G401 (cell line): Measurements from ENCODE around the gene MTX1. TPM values are rescaled to one million over a fixed set of nuclear protein-coding genes. Genes with fewer than 3 reads are reported as not detected.
"Not testable (repeated sequence)": the region's sequence is repeated elsewhere in the genome, so short reads cannot be mapped to it uniquely, and the experiment has no call there.

Source experiments
- DNase-seq: peaks from one replicate; pipeline ENCODE4 v3.0.0-alpha.2; 2015; ENCODE audit warnings: low spot score
- in situ Hi-C: cut with HindIII; loops from 2 replicates; pipeline ENCODE4 v1.10.0; 2016; ENCODE audit warnings: low sequenced_read_pairs, mixed read lengths
- total RNA-seq: library from RNA; depleted of rRNA; stranded (reverse); fragments of >200 nt; shearing (Covaris generic); gene quantifications from 2 replicates; pipeline ENCODE4 v1.2.3, GENCODE V29; 2014

Gene MTX1
- total RNA-seq, 1 experiment from 2014 or later: 126 TPM

- in situ Hi-C loops: no loop called here
- no peak for DNase-seq
Measured at GRCh38 chr1:155186067-155186793, 22.3 kb upstream of the MTX1 start.

GRCh38 chr1:155186794-155187455 lies 21.6 kb upstream of the MTX1 start:
- in situ Hi-C loops: no loop called here
- DNase-seq: no peak

GRCh38 chr1:155187456-155187891 lies 21.0 kb upstream of the MTX1 start:
- in situ Hi-C loops: no loop called here

GRCh38 chr1:155188268-155188667 lies 20.2 kb upstream of the MTX1 start:
- no peak for DNase-seq
- in situ Hi-C loops: no loop called here

More at GRCh38 chr1:155187456-155187891, 21.0 kb upstream of the MTX1 start:
- no peak for DNase-seq

GRCh38 chr1:155189926-155190325 lies 18.6 kb upstream of the MTX1 start:
- in situ Hi-C loops, DNase-seq: not testable (repeated sequence)

- in situ Hi-C loops: no loop called here
- DNase-seq: no peak
Measured at GRCh38 chr1:155191904-155192303, 16.6 kb upstream of the MTX1 start.

GRCh38 chr1:155192346-155193274 lies 15.9 kb upstream of the MTX1 start:
- no peak for DNase-seq
- in situ Hi-C loops: no loop called here

- DNase-seq: peak; percentile 79
Measured at GRCh38 chr1:155193275-155193990, 15.1 kb upstream of the MTX1 start.

GRCh38 chr1:155193991-155194240 lies 14.6 kb upstream of the MTX1 start:
- in situ Hi-C loops, DNase-seq: not testable (repeated sequence)

More at GRCh38 chr1:155193275-155193990, 15.1 kb upstream of the MTX1 start:
- in situ Hi-C loops: no loop called here

GRCh38 chr1:155195201-155196102 lies 13.0 kb upstream of the MTX1 start:
- DNase-seq: no peak

GRCh38 chr1:155196103-155196892 lies 12.2 kb upstream of the MTX1 start:
- peak; percentile 25 for DNase-seq
- in situ Hi-C loops: no loop called here

More at GRCh38 chr1:155195201-155196102, 13.0 kb upstream of the MTX1 start:
- in situ Hi-C loops: no loop called here

GRCh38 chr1:155196893-155197638 lies 11.4 kb upstream of the MTX1 start:
- in situ Hi-C loops: no loop called here
- no peak for DNase-seq

- DNase-seq: no peak
- in situ Hi-C loops: no loop called here
Measured at GRCh38 chr1:155197901-155198546, 10.5 kb upstream of the MTX1 start.

- DNase-seq: no peak
- in situ Hi-C loops: no loop called here
Measured at GRCh38 chr1:155198547-155198906, 10.0 kb upstream of the MTX1 start.

- no peak for DNase-seq
- in situ Hi-C loops: no loop called here
Measured at GRCh38 chr1:155199792-155200191, 8.7 kb upstream of the MTX1 start.

- in situ Hi-C loops: no loop called here
- DNase-seq: no peak
Measured at GRCh38 chr1:155200920-155201319, 7.6 kb upstream of the MTX1 start.
